ENCODE measurements around the gene NCOR2.

DNA sequence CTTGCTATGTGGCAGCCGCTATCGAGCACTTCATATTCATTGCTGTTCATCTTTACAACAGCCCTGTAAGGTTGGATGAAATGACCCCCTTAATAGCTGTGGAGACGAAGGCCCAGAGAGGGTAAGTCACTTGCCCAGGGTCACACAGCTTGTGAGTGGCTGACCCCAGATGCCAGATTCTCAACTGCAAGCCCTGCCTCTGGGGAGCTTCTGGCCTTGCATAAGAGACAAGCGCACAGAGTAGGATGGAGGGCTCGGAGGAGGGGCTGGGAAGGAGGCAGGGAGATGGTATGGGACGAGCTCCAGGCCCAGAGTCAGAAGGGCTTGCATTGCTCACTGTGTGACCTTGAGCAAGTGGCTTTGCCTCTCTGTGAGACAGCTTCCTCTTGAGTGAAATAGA, 27.4 kb upstream of the NCOR2 start:
- TF ChIP-seq, protein P1, sequence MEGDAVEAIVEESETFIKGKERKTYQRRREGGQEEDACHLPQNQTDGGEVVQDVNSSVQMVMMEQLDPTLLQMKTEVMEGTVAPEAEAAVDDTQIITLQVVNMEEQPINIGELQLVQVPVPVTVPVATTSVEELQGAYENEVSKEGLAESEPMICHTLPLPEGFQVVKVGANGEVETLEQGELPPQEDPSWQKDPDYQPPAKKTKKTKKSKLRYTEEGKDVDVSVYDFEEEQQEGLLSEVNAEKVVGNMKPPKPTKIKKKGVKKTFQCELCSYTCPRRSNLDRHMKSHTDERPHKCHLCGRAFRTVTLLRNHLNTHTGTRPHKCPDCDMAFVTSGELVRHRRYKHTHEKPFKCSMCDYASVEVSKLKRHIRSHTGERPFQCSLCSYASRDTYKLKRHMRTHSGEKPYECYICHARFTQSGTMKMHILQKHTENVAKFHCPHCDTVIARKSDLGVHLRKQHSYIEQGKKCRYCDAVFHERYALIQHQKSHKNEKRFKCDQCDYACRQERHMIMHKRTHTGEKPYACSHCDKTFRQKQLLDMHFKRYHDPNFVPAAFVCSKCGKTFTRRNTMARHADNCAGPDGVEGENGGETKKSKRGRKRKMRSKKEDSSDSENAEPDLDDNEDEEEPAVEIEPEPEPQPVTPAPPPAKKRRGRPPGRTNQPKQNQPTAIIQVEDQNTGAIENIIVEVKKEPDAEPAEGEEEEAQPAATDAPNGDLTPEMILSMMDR (conservative IDR thresholded peaks at IDR 0.05 in 1 of 2, IDR thresholded peaks at IDR 0.05 in 1 of 2; ENCODE audit: extremely low read depth in 1 of 2, insufficient read depth in 1 of 2, low read depth in 1 of 2, low read length in 2 of 2) = no peak
- TF ChIP-seq EZH2 (IDR thresholded peaks at IDR 0.05; ENCODE audit: borderline replicate concordance, low read length) = no peak

Data from mammary epithelial cell (primary cell).